Urothelium cell line (cell line): Measurements from ENCODE around the gene SLC39A3.

Experiments
- DNase-seq: peaks from one replicate; pipeline ENCODE4 v3.0.0; 2011; ENCODE audit warnings: low spot score, mixed read lengths
- FAIRE-seq: peaks from 2 replicates; lab custom pipeline; 2011; peaks lifted over from hg19 to GRCh38; lab: Jason Lieb, UNC

The SLC39A3 gene, protein sequence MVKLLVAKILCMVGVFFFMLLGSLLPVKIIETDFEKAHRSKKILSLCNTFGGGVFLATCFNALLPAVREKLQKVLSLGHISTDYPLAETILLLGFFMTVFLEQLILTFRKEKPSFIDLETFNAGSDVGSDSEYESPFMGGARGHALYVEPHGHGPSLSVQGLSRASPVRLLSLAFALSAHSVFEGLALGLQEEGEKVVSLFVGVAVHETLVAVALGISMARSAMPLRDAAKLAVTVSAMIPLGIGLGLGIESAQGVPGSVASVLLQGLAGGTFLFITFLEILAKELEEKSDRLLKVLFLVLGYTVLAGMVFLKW

DNA sequence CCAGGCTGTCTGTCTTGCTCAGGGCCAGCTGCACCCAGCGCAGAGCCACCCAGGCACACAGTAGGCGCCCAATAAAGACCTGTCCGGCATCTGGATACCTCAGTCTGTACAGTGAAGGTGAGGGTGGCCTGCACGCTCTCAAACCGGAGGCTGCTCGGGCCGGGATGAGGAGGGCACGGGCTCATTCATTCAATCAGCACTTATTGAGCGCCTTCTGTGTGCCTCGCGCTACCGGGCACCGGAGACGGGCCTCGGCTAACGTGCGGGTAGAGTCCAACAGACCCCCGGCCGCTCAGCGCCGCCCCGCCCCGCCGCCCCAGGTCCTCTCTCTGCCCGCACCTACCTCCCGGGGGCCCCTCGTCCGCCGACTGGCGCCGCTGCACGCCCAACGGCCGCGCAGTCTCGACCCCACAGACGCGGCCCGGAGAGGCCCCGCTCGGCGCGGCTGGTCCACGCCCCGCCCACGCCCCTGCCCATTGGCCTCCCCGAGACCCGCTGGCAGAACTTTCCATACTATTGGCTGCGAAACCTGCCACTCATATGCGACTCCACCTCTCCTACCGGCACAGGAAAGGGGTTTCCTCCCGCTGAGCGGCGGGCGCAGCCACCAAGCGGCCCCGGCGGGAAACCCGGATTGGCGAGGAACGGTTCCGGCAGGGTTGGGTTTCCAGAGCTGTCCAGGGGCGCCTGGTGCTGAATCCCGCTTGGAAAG lies at the start of gene SLC39A3:
SLC39A3 (minus strand) TSS at position 416 of the 712 bp plus-strand sequence. CDS start 2,760 bp downstream, outside the sequence.
- DNase-seq (peak; percentile 99), FAIRE-seq (peak; percentile 86)

DNA sequence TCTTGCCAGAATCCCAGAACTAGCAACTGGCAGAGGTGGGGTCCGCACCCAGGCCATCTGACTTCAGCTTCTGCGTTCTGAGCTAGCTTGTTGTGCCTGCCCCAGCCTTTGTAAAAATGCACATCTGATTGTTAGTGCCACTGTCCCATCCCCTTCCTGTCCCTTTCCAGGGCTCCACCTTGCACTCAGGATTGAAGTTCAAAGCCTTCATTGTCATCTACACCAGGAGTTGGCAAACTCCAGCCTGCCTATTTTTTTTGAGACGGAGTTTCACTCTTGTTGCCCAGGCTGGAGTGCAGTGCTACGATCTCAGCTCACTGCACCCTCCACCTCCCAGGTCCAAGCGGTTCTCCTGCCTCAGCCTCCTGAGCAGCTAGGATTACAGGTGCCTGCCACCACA lies 48.4 kb upstream of the SLC39A3 start:
- FAIRE-seq (no peak), DNase-seq (no peak)

DNA sequence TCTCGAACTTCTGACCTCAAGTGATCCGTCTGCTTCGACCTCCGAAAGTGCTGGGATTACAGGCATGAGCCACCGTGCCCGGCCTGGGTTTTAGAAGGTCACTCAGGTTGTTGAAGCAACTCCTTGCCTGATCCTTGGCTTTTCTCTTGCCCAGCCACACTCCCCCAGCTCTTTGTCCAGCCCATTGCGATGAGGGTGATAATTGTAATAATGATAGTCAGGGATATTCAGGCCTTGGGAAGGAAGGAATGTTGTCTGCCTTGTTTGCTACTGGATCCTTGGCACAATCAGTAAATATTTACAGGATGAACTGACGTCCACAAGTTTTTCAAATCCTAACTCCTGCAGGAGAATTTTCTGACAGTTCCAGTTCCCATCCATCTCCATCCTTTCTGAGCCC lies 47.3 kb upstream of the SLC39A3 start:
- DNase-seq (no peak), FAIRE-seq (no peak)

DNA sequence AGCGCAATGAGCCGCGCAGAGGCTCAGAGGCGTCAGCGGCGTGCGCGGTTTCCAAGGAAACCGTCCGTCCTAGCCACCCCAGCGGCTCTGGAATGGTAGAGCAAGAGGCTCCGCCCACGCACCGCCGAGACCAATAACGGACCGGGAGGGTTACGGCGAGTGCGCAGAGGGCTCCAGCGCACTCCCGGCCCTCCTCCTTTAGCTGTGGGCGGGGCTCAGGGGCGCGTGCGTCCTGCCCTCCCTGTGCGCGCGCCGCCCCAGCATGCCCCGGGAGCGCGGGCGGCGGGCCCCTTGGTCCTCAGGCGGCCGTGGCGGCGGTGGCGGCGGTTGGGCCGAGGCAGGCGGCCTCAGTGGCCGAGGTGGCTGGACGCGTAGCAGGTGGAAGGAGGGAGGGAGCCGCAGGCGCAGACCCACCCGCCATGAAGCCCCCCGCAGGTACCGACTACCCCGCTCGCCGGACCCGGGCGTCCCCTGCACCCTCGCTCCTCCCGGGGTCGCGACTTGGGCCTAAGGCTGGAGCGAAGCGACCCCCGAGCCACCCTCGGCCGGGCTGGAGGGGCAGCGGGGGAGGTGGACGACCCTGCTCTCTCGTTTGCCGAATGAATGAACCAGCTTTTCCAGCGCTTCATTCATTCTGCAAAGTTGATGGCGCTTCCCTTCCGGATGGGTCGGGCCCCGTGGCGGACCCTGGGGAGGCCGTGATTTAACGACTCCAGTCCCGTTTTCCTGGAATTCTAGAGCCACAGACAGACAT lies 45.6 kb upstream of the SLC39A3 start, which contains the start of gene THOP1:
THOP1 (plus strand) TSS at position 260 of the 754 bp plus-strand sequence; CDS start at position 420, 160 bp downstream.
- DNase-seq (peak; percentile 97), FAIRE-seq (no peak)

DNA sequence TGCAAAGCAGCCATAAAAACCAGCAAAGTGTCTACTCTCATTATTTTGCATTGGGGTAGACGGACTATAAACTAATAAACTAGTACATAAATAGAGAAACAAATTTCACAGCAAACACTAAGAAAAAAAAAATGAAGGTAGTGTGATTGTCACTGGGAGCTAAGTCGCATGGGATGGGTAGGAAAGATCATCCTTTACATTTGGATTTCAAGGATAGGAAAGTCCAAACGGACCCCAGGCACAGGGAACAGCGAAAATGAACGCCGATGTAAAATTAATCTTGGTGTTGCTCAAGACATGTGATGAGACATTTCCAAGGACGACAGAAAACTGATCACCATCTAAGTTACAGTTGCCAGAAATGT lies 43.9 kb upstream of the SLC39A3 start:
- FAIRE-seq (no peak), DNase-seq (no peak)

DNA sequence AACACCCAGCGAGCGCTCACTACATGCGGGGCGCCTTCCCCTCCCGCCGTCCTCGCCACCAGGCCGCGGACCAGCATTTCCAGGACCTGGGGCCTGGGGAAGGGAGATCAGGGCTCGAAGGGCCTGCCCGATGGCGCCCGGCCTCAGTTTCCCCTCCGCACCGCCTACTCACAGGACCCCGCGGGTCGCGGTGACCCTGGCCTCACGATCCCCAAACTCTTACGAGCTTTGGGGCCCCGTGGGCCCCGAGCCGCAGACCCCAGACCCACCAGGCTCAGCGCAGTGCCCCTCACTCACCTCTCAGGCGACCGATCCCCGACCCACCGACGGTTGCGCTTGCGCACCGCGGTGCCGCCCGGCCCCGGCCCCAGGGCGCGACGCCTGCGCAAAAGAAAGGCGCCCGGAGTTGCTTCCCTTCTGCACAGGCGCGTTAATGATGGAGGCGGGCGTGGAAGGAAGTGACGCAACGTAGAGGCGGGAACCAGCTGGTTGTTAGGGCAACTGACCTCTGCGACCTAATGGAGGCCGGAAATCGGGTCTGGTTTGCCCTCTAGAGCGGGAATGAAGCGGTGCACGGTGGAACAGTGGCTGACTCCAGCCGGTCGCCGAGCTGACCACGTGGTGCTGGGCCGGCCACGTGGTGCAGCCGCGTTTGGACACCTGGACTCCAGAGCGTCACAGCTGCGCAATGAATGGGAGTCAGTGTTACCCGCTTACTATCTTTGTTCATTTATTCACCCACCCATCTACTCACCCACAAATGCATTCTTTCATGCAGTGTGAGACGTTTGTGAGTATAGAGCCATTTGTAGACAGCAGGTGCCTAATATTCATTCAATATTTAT lies 43.3 kb upstream of the SLC39A3 start, which contains the start of gene SGTA:
SGTA (minus strand) TSS at position 338 of the 845 bp plus-strand sequence. CDS start 14,205 bp downstream, outside the sequence.
- DNase-seq: peak; percentile 95
- FAIRE-seq: peak; percentile 20

DNA sequence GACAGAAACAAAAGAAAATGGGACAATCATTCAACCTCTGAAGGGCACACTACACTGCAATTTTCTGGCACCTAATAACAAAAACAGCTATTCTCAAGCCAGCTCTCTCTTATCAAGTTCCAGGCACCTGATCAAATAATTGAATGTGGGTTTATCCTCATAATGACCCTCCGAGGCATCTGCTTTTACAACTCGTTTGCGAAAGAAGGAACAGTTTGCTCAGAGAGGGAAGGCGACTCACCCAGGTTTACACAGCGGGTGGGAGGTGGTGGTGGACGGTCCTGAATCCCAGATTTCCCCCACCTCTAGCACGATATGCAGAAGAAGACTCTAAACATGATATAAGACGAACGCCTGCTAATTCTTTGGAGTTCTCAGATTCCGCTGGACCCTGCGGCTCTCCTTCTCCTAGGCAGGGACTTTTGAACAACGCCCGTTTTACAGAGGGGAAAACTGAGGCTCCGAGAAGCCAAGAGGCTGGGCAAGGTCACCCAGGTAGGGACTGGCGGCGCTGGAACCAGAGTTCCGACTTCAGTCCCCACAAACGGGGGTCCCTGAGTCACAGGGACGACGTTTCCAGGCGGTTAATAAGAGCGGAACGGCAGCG lies 42.6 kb upstream of the SLC39A3 start:
- no peak for FAIRE-seq

DNA sequence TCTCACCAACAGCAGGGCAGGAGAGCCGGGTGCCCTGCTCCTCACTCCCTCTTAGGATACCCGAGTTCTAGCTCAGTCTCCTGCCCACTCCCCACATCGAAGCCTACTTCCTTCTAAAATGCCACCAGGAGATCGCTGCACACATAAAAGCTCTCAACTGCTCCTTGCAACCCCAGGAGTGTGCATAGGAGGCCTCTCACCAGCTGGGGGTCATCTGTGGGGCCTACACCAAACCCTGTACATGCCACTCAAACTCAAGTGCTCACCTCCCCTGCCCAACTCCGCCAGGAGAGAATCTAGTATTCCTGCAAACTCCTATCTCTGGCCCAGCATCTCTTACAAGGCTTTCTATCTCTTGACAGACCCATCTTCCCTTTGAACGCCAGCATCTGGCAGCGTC lies 40.5 kb upstream of the SLC39A3 start:
- DNase-seq: no peak

More for the DNA sequence above, 42.6 kb upstream of the SLC39A3 start:
- no peak for DNase-seq

DNA sequence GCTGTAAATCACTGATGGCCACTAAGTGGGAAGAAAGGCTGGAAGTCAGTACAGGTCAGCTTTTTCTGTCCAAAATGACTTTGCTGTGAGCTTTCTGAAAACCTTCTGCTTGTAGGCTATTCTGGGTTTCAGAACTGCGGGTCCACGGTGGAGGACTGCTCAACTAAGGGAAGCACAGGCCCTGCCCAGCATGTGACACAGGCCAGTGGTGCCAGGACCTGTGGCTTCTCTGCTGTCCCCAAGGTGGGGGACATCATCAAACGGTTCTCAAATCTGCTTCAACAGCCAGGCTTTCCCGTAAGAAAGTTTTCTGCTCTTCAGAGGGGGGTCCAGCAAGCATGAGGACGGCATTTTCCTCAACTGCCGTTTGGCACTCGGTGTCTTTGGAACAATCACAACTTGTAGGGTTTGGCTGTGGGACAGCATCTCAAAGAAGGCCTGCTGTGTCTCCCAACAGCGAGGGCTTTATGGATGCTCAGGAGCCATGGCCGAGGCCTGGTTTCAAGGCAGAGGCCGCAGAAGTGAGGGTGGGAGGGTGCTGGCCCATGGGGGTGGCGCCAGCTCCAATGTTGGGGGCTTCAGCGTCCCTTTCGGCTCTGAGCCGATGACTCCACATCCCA lies 39.4 kb upstream of the SLC39A3 start:
- no peak for DNase-seq
- no peak for FAIRE-seq

More for the DNA sequence above, 40.5 kb upstream of the SLC39A3 start:
- no peak for FAIRE-seq

DNA sequence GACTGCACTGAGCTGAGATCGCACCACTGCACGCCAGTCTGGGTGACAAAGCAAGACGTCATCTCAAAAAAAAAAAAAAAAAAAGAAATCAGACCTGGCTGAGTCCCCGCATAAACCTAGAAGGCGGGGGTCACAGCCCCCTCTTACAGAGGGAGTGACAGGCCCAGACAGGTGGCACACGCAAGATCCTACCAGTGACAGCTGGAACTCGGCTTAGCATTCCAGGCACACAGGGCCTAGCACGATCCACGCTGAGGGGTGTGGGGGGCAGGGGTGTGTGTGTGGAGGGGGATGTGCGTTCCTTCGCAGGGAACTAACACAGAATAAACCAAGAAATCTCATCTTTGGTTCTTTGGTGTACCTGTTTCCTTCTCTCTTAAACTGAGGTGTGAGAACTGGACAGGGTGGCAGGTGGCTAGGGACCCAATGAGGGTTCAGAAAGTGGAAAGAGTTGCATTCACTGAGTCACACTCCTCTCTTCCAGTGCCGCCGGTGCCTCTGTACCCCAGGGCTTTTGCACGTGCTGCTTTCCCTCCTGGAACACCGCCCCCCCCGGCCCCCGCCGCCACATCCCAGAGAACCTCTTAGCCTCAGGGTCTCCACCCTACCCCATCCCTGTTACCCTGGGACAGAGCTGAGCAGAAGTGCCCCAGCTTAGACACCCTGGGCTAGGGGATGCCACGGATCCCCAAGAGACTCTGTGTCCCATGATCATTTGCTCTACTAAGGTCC lies 38.3 kb upstream of the SLC39A3 start:
- FAIRE-seq (no peak), DNase-seq (no peak)

DNA sequence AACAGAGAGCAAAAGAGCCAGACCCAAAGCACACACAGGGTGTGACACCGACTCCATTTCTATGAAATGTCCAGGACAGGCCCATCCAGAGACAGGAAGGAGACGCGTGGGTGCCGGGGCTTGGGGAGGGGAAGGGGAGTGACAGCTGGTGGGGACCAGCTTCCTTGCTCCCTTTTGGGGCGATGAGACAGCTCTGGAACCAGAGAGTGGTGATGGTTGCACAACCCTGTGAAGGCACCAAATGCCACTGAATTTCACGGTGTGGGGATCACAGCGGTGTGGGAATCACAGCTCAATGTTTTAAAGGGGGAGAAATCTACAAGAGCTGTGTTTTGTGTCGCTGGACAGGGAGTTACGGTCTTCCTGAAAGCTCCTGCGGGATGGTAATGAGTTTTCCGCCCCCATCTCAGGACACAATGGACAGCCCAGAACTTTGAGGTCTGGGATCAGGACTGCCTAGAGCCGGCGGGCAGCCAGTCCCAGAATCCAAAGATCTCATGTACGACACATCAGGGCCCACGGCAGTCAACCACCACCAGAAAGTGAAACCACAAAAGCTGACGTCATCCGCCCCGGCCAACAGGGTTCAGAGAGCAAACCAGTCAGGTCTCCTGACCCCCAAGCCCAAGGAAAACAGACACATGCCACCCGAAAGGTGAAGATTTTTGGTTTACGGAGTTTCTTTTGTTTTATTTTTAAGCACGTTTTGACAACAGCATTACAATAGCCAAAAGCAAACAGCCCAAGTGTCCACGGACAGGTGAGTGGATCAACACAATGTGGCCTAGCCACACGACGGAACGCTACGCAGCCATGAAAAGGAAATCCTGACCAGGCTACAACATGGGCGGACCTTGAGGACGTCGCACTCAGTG lies 36.0 kb upstream of the SLC39A3 start:
- no peak for FAIRE-seq
- no peak for DNase-seq

DNA sequence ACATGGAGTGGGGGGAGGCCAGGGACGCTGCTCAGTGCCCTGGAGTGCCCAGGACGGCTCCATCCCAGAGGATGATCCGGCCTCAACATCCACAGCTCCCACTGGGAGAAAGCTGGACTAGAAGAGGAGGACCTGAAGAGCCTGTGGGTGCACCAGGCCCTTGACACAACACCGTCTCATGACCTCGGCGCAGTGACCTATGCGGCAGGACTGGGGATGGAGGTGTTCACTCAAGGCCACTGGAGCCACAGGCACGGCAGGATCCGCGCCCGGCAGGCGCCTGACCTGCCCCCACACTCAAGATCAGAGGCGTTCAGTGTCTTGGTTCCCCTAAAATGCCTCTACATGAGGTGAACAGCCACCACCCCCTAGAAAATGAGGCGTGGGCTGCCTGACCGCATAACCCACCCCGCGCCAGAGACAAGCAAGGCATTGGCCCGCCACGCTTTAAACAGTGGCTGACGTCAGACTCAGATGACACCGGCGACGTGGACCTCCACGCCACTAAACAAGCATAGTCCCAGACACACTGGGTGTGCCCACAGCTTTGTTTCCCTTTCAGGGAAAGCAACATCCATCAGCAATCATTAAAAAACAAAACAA lies 35.2 kb upstream of the SLC39A3 start:
- DNase-seq (no peak), FAIRE-seq (no peak)

DNA sequence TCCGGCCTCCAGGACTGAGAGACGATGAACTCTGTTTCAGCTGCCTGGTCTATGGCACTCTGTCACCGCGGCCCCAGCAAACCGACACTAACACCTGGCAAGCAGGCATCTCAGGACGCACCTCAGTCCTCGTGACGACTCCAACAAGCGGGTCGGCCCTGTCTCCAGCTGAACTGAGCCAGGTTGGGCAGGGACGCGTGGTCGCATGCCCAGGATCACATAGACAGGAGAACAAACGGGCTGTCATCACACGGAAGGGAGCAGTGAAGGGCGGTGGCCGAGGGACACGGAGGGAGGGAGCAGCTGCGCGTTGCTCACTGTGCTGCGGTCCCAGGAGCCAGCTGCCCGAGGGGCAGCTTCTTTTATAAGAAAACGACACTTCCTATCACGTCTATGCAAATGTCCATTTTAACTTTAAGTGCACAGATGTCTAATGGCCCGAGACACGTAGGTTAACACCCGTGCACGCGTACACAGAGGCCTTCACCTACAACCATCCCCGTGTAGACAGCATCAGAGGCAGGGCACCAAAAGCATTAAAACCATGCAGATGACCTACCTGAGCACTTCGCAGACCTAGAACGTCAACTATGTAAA lies 34.4 kb upstream of the SLC39A3 start:
- FAIRE-seq (no peak), DNase-seq (no peak)

DNA sequence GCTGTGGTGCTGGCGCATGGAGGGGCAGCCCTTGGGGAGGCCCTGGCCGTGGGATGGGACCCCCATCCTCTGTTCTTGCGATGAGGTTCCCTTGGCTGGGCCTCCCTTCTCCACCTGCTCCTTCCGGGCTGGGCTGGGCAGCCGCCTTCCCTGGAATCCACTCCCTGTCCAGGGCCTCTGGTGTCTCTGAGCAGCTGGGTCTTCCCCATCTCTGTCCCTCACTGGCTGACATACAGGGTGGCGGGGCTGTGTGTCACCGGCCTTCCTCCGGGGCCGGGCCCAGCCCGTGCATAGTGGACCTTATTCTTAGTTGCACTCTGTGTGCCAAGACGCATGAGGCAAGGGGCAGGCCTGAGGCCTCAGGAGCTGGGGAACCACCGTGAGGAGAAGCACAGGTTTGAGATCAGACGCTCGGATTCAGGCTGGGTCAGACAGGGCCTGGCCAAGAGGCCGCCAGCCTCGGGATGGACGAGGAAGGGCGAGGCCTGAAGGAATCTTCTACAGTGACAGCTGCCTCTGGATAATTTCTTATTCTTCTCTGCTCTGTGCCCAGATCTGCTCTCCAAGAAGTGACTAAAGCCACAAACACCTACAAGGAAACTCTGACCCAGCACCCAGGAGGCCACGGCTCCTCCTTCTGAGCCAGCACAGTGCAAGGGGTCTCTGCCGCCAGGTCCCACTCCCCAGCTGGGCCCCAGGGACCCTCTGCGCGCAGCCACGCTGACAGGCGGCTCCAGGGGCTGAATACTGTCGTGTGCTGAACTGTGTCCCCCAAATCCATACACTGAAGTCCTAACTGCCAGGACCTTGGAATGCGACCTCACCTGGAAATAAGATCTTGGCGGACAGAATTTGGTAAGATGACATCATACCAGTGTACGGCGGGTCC lies 32.2 kb upstream of the SLC39A3 start:
- DNase-seq: no peak
- no peak for FAIRE-seq

DNA sequence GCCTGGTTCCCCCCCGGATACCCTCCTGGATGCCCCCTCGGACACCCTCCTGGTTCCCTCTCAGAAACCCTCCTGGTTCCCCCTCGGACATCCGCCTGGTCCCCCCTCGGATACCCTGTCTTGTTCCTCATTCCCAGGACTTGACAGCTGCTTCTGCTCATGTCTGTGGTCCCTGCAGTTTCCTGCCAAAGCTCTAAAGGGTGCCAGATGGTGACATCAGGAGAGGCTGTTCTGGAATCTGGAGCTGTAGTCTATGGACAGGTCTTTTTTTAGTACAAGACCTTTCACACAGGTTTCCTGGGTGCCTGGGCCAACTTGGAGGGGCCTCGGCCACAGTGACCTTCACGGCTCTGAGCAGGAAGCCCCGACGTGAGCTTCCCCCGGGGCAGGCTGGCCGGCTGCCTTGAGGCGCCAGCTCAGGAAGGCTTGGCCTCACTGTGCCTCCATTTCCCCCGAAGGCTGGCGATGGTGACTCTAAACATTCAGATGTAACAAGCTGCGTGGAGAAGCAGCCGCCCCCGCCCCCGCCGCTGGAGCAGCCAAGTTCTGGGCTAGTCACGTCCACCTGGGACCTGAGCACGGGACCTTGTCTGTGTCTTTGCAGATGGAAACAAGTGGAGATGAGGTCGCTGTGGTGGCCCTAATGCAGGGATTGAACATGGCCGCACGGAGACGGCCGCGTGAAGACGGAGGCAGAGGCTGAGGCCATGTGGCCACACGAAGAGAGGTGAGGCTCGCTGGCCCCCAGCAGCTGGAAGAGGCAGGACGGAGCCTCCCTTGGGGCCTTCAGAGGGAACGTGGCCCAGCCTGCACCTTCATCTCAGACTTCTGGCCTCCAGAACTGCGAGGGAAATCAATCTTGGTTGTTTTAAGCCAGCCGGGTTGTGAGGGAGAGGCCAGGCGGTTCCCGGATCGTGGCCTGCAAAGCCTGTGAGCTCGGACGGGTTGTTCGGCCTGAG lies 30.5 kb upstream of the SLC39A3 start:
- FAIRE-seq (no peak), DNase-seq (no peak)
